ENCODE measurements around the gene AMTN. TPM values are rescaled to one million over a fixed set of nuclear protein-coding genes. Genes with fewer than 3 reads are reported as not detected.

AMTN gene
- total RNA-seq, 1 donor from 2014 or later: not detected

GRCh38 chr4:70538869-70539268 is 20.5 kb downstream of the AMTN start:
- Mint-ChIP-seq H3K27me3 (ENCODE audit: low read depth) (peaks cover 7% of the 10 kb centered on the region), H3K9me3 (no peaks in the 10 kb centered on the region), H3K36me3 (no peaks in the 10 kb centered on the region), H3K4me1 (no peaks in the 10 kb centered on the region), H3K4me3 (no peak overlapping the region), H3K27ac (no peak overlapping the region)
- no peak for DNase-seq (ENCODE audit: low spot score in 2 of 2, unreplicated experiment in 2 of 2)
- TF ChIP-seq CTCF (IDR thresholded peaks at IDR 0.05; ENCODE audit: unreplicated experiment): no peak

- no peak overlapping the region for H3K4me3 Mint-ChIP-seq
- no peaks in the 10 kb centered on the region for H3K9me3 Mint-ChIP-seq
- H3K27ac Mint-ChIP-seq: peak overlapping the region; percentile 22
- no peaks in the 10 kb centered on the region for H3K36me3 Mint-ChIP-seq
- no peak for DNase-seq (ENCODE audit: low spot score in 2 of 2, unreplicated experiment in 2 of 2)
- peaks cover 1% of the 10 kb centered on the region for H3K4me1 Mint-ChIP-seq
- TF ChIP-seq CTCF (IDR thresholded peaks at IDR 0.05; ENCODE audit: unreplicated experiment): peak; percentile 63
- peaks cover 7% of the 10 kb centered on the region for H3K27me3 Mint-ChIP-seq (ENCODE audit: low read depth)
Measured at GRCh38 chr4:70544279-70544868, 26.0 kb downstream of the AMTN start.

GRCh38 chr4:70556856-70557255 is 38.5 kb downstream of the AMTN start:
- peaks cover 10% of the 10 kb centered on the region for H3K27me3 Mint-ChIP-seq (ENCODE audit: low read depth)
- no peak overlapping the region for H3K4me3 Mint-ChIP-seq
- H3K36me3 Mint-ChIP-seq: no peaks in the 10 kb centered on the region
- TF ChIP-seq CTCF (IDR thresholded peaks at IDR 0.05; ENCODE audit: unreplicated experiment): no peak
- H3K27ac Mint-ChIP-seq: no peak overlapping the region
- H3K4me1 Mint-ChIP-seq: peaks cover 22% of the 10 kb centered on the region
- H3K9me3 Mint-ChIP-seq: peaks cover 5% of the 10 kb centered on the region
- DNase-seq (ENCODE audit: low spot score in 2 of 2, unreplicated experiment in 2 of 2): no peak

GRCh38 chr4:70559211-70559830 is 41.0 kb downstream of the AMTN start:
- TF ChIP-seq CTCF (IDR thresholded peaks at IDR 0.05; ENCODE audit: unreplicated experiment): no peak
- H3K9me3 Mint-ChIP-seq: no peaks in the 10 kb centered on the region
- no peaks in the 10 kb centered on the region for H3K27me3 Mint-ChIP-seq (ENCODE audit: low read depth)
- H3K4me3 Mint-ChIP-seq: no peak overlapping the region
- H3K27ac Mint-ChIP-seq: peak overlapping the region; percentile 20
- H3K36me3 Mint-ChIP-seq: no peaks in the 10 kb centered on the region
- H3K4me1 Mint-ChIP-seq: peaks cover 33% of the 10 kb centered on the region
- DNase-seq (ENCODE audit: low spot score in 2 of 2, unreplicated experiment in 2 of 2): peak in 1 of 2 experiments; percentile 45

DNA sequence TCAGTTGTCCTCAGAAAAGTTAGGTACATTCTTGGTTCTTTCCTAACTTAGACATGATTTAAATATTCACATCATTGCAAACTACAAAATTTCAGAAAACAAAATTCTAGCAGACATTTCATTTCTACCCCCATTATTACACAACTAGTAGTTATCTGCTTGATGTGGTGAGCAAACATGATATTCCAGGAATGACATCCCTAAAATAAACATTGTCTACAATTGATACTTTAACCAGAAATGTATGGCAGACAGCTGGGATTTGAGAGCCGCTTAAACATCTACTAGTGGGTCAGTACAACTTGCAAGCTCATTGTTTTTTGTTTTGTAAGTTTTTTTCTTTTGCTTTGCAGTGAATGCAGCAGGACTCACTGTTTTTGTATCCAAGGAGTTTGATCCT is 41.6 kb downstream of the AMTN start:
- Mint-ChIP-seq H3K36me3 (no peaks in the 10 kb centered on the region), H3K27me3 (ENCODE audit: low read depth) (no peaks in the 10 kb centered on the region), H3K4me1 (peaks cover 33% of the 10 kb centered on the region), H3K4me3 (no peak overlapping the region), H3K27ac (no peak overlapping the region), H3K9me3 (no peaks in the 10 kb centered on the region)
- no peak for DNase-seq (ENCODE audit: low spot score in 2 of 2, unreplicated experiment in 2 of 2)
- TF ChIP-seq CTCF (IDR thresholded peaks at IDR 0.05; ENCODE audit: unreplicated experiment): no peak

All from mesothelial cell of epicardium (in vitro differentiated cells).